CD4-positive, alpha-beta T cell treated with Interleukin-2 at 100 ng/mL for 4 hours (primary cell): Measurements from ENCODE around the gene IL27RA.
"Not testable (repeated sequence)": the region's sequence is repeated elsewhere in the genome, so short reads cannot be mapped to it uniquely, and the experiment has no call there.

Experiments used
- DNase-seq: peaks from one replicate; pipeline ENCODE4 v3.0.0-alpha.2; 2020; ENCODE audit warnings: low spot score

Gene IL27RA

DNA sequence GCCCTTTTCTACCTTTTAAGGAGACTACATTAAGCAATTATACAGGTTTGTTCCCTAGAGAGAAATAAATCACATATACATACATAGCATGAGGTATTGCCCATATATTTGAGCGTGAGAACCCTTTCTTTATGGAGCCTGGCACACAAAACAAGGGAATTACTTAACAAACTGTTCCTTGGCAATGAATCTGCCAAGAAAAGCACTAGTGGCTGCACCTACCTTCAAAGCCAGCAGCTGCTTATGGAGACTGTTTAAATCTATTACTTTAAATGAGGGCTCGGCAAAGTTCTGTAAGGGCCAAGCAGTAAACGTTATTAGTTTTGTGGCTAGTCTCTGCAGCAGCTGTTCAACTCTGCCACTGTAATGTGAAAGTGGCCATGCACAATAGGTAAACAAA, 32.5 kb upstream of the IL27RA start:
- DNase-seq: no peak

DNA sequence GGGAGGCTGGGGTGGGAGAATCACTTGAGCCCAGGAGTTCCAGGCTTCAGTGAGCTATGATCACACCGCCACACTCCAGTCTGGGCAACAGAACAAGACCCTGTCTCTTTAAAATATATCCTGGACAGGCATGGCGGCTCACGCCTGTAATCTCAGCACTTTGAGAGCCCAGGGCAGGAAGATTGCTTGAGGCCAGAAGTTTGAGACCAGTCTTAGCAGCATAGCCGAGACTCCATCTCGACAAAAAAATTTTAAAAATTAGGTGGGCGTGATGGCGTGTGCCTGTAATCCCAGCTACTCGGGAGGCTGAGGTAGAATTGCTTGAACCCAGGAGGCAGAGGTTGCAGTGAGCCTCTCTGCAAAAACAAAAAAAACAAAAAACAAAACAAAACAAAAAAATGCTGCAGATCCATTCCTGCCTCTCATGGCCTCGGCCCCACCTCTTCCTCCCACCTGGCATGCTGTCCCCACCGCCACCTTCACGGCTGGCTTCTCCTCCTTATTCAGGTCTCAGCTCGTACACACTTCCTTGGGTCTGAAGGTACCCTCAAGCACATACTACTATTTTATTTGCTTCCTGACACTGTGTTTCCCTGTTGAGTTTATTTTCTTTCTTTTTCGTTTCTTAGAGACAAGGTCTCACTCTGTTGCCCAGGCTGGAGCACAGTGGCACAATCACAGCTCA, 30.7 kb upstream of the IL27RA start:
- no peak for DNase-seq

GRCh38 chr19:14002571-14003250, 28.9 kb upstream of the IL27RA start:
- peak; percentile 59 for DNase-seq

DNA sequence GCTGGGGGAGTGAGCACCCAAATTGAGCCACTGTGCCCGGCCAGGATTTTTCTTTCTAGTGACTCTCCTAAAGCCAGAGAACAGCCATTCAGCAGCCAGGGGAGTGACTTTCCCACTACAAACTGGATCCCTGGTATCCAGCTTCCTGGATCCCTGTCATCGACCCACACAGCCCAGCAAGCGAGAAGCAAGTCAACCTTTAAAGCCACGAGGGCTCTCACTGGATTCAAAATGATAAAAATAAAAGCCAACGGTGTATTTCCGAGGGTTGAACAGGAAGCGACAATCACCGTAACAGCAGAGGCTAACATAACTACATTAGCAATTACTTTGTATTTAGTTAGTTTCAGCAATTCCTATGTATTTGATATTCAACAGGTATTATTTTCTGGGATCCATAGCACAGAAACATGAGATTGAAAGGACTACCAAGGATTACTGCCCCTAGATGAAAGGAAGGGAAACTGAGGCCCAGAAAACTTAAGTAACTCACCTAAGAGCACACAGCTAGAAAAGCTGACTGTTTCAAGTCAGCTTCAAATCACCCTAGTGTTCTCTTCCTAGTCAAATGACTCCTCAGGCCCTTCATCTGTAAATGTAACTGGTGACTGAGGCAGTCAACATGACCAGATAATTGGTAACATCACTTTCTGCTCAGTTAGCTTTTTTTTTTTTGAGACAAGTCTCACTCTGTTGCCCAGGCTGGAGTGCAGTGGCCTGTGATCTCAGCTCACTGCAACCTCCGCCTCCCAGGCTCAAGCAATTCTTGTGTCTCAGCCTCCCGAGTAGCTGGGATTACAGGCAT, 28.1 kb upstream of the IL27RA start:
- DNase-seq: peak; percentile 44

- DNase-seq: no peak
Measured at GRCh38 chr19:14004619-14005348, 26.8 kb upstream of the IL27RA start.

- peak; percentile 94 for DNase-seq
Measured at GRCh38 chr19:14005349-14006084, 26.0 kb upstream of the IL27RA start.

GRCh38 chr19:14006085-14006765, 25.3 kb upstream of the IL27RA start, which contains the start of gene RFX1:
RFX1 (minus strand) TSS chr19:14006320; CDS start chr19:13993843, 12,477 bp downstream.
- DNase-seq: peak; percentile 100

GRCh38 chr19:14006766-14007562, 24.6 kb upstream of the IL27RA start:
- DNase-seq: no peak

GRCh38 chr19:14012378-14012915, 19.1 kb upstream of the IL27RA start:
- no peak for DNase-seq

GRCh38 chr19:14015524-14016035, 16.0 kb upstream of the IL27RA start:
- DNase-seq: no peak

- DNase-seq: no peak
Measured at GRCh38 chr19:14019100-14019499, 12.5 kb upstream of the IL27RA start.

DNA sequence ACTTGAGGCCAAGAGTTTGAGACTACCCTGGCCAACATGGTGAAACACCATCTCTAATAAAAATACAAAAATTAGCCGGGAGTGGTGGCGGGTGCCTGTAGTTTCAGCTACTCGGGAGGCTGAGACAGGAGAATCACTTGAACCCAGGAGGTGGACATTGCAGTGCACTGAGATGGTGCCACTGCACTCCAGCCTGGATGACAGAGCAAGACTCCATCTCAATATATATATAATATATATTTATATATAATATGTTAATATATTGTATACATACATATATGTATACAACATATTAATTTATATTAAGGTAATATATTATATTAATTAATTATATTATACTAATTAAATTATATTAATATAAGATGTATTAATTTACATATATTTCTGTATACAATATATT, 11.8 kb upstream of the IL27RA start:
- DNase-seq: not testable (repeated sequence)

GRCh38 chr19:14021474-14021873, 10.1 kb upstream of the IL27RA start:
- no peak for DNase-seq

DNA sequence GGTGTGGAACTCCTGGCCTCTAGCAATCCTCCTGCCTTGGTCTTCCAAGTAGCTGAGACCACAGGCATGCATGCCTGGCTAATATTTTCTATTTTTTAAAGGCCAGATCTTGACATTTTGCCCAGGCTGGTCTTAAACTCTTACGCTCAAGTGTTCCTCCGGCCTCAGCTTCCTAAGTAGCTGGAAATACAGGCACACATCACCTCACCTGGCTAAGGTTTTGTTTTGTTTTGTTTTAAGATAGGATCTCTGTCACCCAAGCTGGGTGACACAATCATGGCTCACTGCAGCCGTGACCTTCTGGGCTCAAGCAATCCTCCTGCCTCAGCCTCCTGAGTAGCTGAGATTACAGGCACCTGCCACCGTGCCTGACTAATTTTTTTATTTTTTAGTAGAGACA, 9.1 kb upstream of the IL27RA start:
- no peak for DNase-seq

- DNase-seq: peak; percentile 20
Measured at GRCh38 chr19:14023404-14024235, 7.9 kb upstream of the IL27RA start.

- DNase-seq: not testable (repeated sequence)
Measured at GRCh38 chr19:14026652-14027192, 4.8 kb upstream of the IL27RA start.

GRCh38 chr19:14027856-14028450, 3.6 kb upstream of the IL27RA start, which contains the start of gene RLN3:
RLN3 (plus strand) TSS chr19:14028148; CDS start chr19:14028205, 57 bp downstream.
- no peak for DNase-seq

DNA sequence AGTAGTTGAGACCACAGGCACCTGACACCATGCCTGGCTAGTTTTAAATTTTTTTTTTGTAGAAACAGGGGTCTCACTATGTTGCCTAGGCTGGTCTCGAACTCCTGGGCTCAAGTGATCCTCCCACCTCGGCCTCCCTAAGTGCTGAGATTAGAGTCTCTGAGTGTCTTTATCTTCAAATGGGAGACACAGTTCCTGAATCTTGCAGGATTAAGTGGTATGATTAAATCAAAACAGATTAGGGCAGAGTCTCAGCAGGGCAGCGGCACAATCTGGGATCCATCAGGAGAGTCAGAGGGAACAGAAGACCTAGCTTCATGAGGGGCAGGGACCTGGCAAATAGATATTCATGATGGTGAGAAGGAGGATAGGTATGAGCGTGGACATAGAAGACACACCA, 2.7 kb upstream of the IL27RA start:
- no peak for DNase-seq
